Trophoblast cell (in vitro differentiated cells and primary cell): ENCODE results near the gene AGER. TPM values are rescaled to one million over a fixed set of nuclear protein-coding genes. Genes with fewer than 3 reads are reported as not detected.

Experiments
- DNase-seq, 2 donors: peaks; one replicate each; pipeline ENCODE4 v3.0.0-alpha.2; 2016
- H2AFZ ChIP-seq: 2 replicates; pipeline ENCODE4 v1.6.1; 2013; ENCODE audit warnings: low read length, moderate library complexity, mild to moderate bottlenecking; ENCODE audit not compliant: insufficient read depth, poor library complexity
- H2AK5ac ChIP-seq: 2 replicates; pipeline ENCODE4 v1.6.1; 2013; ENCODE audit warnings: mild to moderate bottlenecking, low read length
- H2BK120ac ChIP-seq: 2 replicates; pipeline ENCODE4 v1.6.1; 2013; ENCODE audit warnings: low read length, mild to moderate bottlenecking, moderate library complexity; ENCODE audit not compliant: insufficient read depth, poor library complexity
- H2BK12ac ChIP-seq: 2 replicates; pipeline ENCODE4 v1.6.1; 2013; ENCODE audit warnings: mild to moderate bottlenecking, low read length, moderate library complexity
- H2BK5ac ChIP-seq: 2 replicates; pipeline ENCODE4 v1.6.1; 2013; ENCODE audit warnings: low read length, low read depth, moderate library complexity, mild to moderate bottlenecking; ENCODE audit not compliant: poor library complexity
- H3K14ac ChIP-seq: 2 replicates; pipeline ENCODE4 v1.6.1; 2013; ENCODE audit warnings: mild to moderate bottlenecking, low read length
- H3K18ac ChIP-seq: 2 replicates; pipeline ENCODE4 v1.6.1; 2013; ENCODE audit warnings: mild to moderate bottlenecking, low read length
- H3K23ac ChIP-seq: 2 replicates; pipeline ENCODE4 v1.6.1; 2013; ENCODE audit warnings: low read length
- H3K27ac ChIP-seq: 2 replicates; pipeline ENCODE4 v1.5.1; 2013; ENCODE audit warnings: low read depth, mild to moderate bottlenecking, inconsistent platforms, low read length, moderate library complexity
- H3K27me3 ChIP-seq: 2 replicates; pipeline ENCODE4 v1.6.1; 2013; ENCODE audit warnings: inconsistent platforms, mild to moderate bottlenecking, low read length, moderate library complexity; ENCODE audit not compliant: insufficient read depth
- H3K36me3 ChIP-seq, 2 experiments: 1 replicate in 1 of 2; 2 replicates in 1 of 2; pipeline ENCODE4 v1.6.1; 2013; ENCODE audit warnings: low read length in 2 of 2, mild to moderate bottlenecking in 2 of 2, moderate library complexity in 1 of 2; ENCODE audit not compliant: insufficient read depth in 2 of 2, control insufficient read depth in 1 of 2
- H3K4ac ChIP-seq: 2 replicates; pipeline ENCODE4 v1.6.1; 2013; ENCODE audit warnings: low read depth, mild to moderate bottlenecking, low read length, moderate library complexity
- H3K4me1 ChIP-seq, 2 experiments: 1 replicate in 1 of 2; 2 replicates in 1 of 2; pipeline ENCODE4 v1.6.1; 2013; ENCODE audit warnings: low read length in 2 of 2, mild to moderate bottlenecking in 2 of 2, moderate library complexity in 1 of 2; ENCODE audit not compliant: insufficient read depth in 2 of 2, control insufficient read depth in 1 of 2
- H3K4me2 ChIP-seq: 2 replicates; pipeline ENCODE4 v1.6.1; 2013; ENCODE audit warnings: inconsistent platforms, mild to moderate bottlenecking, low read length, moderate library complexity
- H3K4me3 ChIP-seq: 2 replicates; pipeline ENCODE4 v1.5.1; 2013; ENCODE audit warnings: mild to moderate bottlenecking, low read depth, low read length, inconsistent platforms
- H3K79me1 ChIP-seq: one replicate; pipeline ENCODE4 v1.6.1; 2013; ENCODE audit warnings: low read length
- H3K79me2 ChIP-seq: 2 replicates; pipeline ENCODE4 v1.6.1; 2013; ENCODE audit warnings: low read length, mild to moderate bottlenecking; ENCODE audit not compliant: control insufficient read depth, insufficient read depth, poor library complexity
- H3K9ac ChIP-seq: 2 replicates; pipeline ENCODE4 v1.6.1; 2013; ENCODE audit warnings: mild to moderate bottlenecking, low read length
- H3K9me3 ChIP-seq: 2 replicates; pipeline ENCODE4 v1.6.1; 2013; ENCODE audit warnings: low read depth, mild to moderate bottlenecking, control low read depth, inconsistent platforms, low read length; ENCODE audit not compliant: insufficient read depth
- H4K12ac ChIP-seq: 2 replicates; pipeline ENCODE4 v1.6.1; 2013; ENCODE audit warnings: low read depth, mild to moderate bottlenecking, low read length, moderate library complexity
- H4K8ac ChIP-seq: 2 replicates; pipeline ENCODE4 v1.6.1; 2013; ENCODE audit warnings: low read depth, mild to moderate bottlenecking, low read length, moderate library complexity
- H4K91ac ChIP-seq: one replicate; pipeline ENCODE4 v1.6.1; 2013; ENCODE audit warnings: low read depth, mild to moderate bottlenecking, low read length, moderate library complexity
- WGBS: extraction: QIAGEN DNeasy Blood & Tissue Kit; methylation state at CpG from one replicate; pipeline ENCODE4 v1.1.7; 2013; ENCODE audit warnings: missing lambda C conversion rate; ENCODE audit not compliant: insufficient read length, insufficient coverage; ENCODE audit errors: extremely low coverage; 5-methylcytosine and 5-hydroxymethylcytosine counted together
- polyA plus RNA-seq: library from polyadenylated mRNA; stranded (reverse); fragments of 200-250 nt; gene quantifications from 2 replicates; pipeline ENCODE4 v1.2.3, GENCODE V29; 2013

AGER gene
- 7.3 and 8.1 TPM in 2 replicates for polyA plus RNA-seq

DNA sequence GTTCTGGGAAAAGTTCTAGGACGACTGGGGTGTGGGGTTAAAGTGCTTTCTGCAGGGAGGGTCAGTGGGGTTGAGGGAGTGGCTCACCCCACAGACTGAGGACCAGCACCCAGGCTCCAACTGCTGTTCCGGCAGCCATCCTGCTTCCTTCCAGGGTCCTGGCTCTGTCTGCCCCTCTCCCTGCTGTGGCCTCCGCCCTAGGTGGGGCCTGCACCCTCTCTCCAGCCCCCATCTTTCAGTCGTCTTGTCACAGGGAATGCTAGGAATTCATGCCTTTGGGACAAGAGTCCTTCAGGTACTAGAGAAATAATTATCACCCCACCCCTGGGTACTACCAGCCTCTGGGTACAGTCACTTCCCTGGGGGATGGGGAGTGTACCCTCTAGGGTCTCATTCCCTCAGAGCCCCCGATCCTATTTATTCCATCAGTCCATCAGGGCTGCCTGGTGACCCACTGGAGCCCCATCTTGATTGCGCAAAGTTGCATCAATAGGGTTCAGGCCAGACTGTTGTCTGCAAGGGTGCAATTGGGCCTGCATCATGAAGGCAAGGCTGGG, at the start of gene AGER:
AGER (minus strand) TSS at position 170 of the 557 bp plus-strand sequence; CDS start at position 139, 31 bp downstream.
- Histone ChIP-seq H4K91ac (no peak within 1 kb of the TSS), H3K36me3 (peaks cover 48 to 56% of the 10 kb centered on the region in 2 experiments), H3K14ac (no peak within 1 kb of the TSS), H3K23ac (no peak within 1 kb of the TSS), H4K8ac (no peak within 1 kb of the TSS), H3K4me2 (no peak within 1 kb of the TSS), H3K79me1 (peaks cover 2% of the 10 kb centered on the region), H2BK12ac (no peak within 1 kb of the TSS), H2AK5ac (no peak within 1 kb of the TSS), H2BK120ac (no peak within 1 kb of the TSS), H3K4me3 (no peak within 1 kb of the TSS), H3K27ac (no peak within 1 kb of the TSS), H3K79me2 (peaks cover 4% of the 10 kb centered on the region), H4K12ac (no peak within 1 kb of the TSS), H3K9me3 (no peaks in the 10 kb centered on the region), H2AFZ (no peak within 1 kb of the TSS), H3K9ac (no peak within 1 kb of the TSS), H2BK5ac (no peak within 1 kb of the TSS), H3K4ac (no peak within 1 kb of the TSS), H3K4me1 (peaks cover 2 to 11% of the 10 kb centered on the region in 2 experiments), H3K27me3 (no peaks in the 10 kb centered on the region), H3K18ac (no peak within 1 kb of the TSS)
- DNase-seq: no peak
- WGBS: no CpG with 5 or more reads among the region's 6 CpGs

DNA sequence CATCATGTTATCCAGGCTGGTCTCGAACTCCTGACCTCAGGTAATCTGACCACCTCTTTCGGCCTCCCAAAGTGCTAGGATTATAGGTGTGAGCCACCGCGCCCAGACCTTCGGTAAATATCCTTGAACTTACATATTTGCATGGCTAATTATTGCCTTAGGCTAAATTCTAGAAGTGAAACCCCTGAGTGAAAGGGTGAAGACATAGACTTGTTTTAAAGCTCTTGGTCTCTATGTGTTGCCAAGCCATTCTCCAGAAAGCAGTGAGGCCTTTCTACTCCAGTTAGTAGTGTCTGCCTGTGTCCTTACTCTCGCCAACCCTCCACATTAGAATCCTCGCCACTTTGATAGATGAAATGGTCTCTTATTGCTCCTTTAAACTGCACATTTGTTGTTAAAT, 42.4 kb upstream of the AGER start:
- no peak overlapping the region for H2BK12ac ChIP-seq
- no peak overlapping the region for H3K4ac ChIP-seq
- H2AK5ac ChIP-seq: no peak overlapping the region
- no peak overlapping the region for H3K14ac ChIP-seq
- H3K4me1 ChIP-seq: no peaks in the 10 kb centered on the region
- H3K27me3 ChIP-seq: no peaks in the 10 kb centered on the region
- no peak overlapping the region for H3K4me2 ChIP-seq
- no peak overlapping the region for H2AFZ ChIP-seq
- no peak overlapping the region for H3K23ac ChIP-seq
- DNase-seq: no peak
- H2BK120ac ChIP-seq: no peak overlapping the region
- no peaks in the 10 kb centered on the region for H3K79me1 ChIP-seq
- H3K4me3 ChIP-seq: no peak overlapping the region
- no peaks in the 10 kb centered on the region for H3K36me3 ChIP-seq
- H3K27ac ChIP-seq: no peak overlapping the region
- no peak overlapping the region for H4K91ac ChIP-seq
- no peaks in the 10 kb centered on the region for H3K79me2 ChIP-seq
- H2BK5ac ChIP-seq: no peak overlapping the region
- H3K9ac ChIP-seq: no peak overlapping the region
- no CpG with 5 or more reads among the region's 7 CpGs for WGBS
- H3K9me3 ChIP-seq: peaks cover 2% of the 10 kb centered on the region
- H4K8ac ChIP-seq: no peak overlapping the region
- H3K18ac ChIP-seq: no peak overlapping the region
- no peak overlapping the region for H4K12ac ChIP-seq

DNA sequence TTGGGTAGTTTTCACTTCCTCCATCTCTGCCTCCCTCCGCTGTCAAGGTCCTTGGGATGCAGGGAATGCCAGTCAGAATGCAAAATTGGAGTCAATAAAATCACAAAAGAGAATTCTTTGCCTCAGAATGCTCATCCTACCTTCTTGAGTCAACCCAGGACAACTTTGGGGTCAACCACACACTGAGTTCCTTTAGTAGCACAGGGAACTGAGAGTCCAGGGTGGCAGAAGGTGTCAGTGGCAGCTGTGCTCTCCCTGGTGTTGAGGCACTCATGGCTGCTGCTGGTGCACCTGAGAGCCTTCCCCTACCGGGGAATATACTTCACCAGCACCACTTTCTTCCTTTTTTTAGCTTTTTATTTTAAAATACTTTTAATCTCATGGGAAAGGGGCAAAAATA, 40.6 kb upstream of the AGER start:
- H3K9me3 ChIP-seq: peaks cover 2% of the 10 kb centered on the region
- no peak overlapping the region for H4K12ac ChIP-seq
- H3K4me1 ChIP-seq: no peaks in the 10 kb centered on the region
- no peak overlapping the region for H3K18ac ChIP-seq
- H3K27ac ChIP-seq: no peak overlapping the region
- H3K79me1 ChIP-seq: no peaks in the 10 kb centered on the region
- no peak overlapping the region for H2AK5ac ChIP-seq
- H3K4me3 ChIP-seq: no peak overlapping the region
- H4K8ac ChIP-seq: no peak overlapping the region
- H2BK5ac ChIP-seq: no peak overlapping the region
- H3K27me3 ChIP-seq: no peaks in the 10 kb centered on the region
- no peak overlapping the region for H3K23ac ChIP-seq
- no peaks in the 10 kb centered on the region for H3K79me2 ChIP-seq
- H2BK120ac ChIP-seq: no peak overlapping the region
- no peak for DNase-seq
- no peak overlapping the region for H3K14ac ChIP-seq
- no peak overlapping the region for H3K4ac ChIP-seq
- H3K36me3 ChIP-seq: no peaks in the 10 kb centered on the region
- no peak overlapping the region for H4K91ac ChIP-seq
- H2BK12ac ChIP-seq: no peak overlapping the region
- H3K4me2 ChIP-seq: no peak overlapping the region
- H3K9ac ChIP-seq: no peak overlapping the region
- H2AFZ ChIP-seq: no peak overlapping the region
- WGBS: no CpG with 5 or more reads among the region's 2 CpGs

DNA sequence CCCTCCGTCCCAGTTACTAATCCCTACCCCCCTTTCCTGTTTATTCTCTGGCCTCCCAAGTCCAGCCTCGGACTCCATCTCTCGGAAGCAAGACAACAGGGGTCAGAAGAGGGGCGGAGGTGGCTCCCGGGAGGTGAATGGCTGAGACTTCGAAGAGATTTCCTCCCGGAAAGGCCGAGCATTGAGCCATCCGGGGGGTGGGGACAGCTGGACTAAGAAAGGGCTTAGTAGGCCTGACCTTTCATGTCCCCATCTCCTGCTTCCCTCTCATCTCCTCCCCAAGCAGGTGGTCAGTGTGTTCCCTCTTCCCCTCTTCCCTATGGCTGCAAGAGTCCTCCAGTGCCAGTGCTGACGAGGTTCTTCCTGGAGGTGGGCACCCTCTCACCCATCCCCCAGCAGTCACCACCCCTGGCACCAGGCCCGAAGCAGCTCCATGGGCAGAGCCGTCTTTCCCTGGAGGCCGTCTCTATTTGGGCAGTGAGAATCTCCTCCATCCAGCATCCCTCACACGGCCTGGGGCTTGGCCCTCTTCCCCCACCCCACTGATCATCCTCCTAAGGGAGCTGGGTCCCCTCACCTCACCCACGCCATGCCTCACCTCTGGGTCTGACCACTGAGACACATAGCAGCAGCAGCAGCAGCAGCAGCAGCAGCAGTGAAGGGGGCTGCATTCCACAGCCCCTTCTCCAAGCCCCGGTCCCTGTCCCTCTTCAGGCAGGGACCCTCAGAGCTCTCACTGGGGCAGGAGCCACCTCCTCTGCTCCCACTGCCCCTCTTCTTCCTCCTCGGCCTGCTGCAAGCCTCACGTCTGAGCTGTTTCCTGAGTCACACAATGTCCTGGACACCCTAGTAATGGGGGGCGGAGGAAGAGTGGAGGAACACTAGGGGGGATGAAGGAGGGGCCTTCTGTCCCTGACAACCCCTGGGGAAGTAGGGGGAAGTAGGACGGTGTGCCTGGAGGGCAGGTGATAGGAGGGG, 39.5 kb upstream of the AGER start, which contains the start of gene NOTCH4:
NOTCH4 (minus strand) TSS at position 810 of the 978 bp plus-strand sequence; CDS start at position 671, 139 bp downstream.
- no peak within 1 kb of the TSS for H3K18ac ChIP-seq
- H3K79me2 ChIP-seq: no peaks in the 10 kb centered on the region
- no peaks in the 10 kb centered on the region for H3K27me3 ChIP-seq
- H2BK12ac ChIP-seq: no peak within 1 kb of the TSS
- H4K8ac ChIP-seq: no peak within 1 kb of the TSS
- H3K14ac ChIP-seq: no peak within 1 kb of the TSS
- H3K23ac ChIP-seq: no peak within 1 kb of the TSS
- no peak within 1 kb of the TSS for H4K12ac ChIP-seq
- H2BK120ac ChIP-seq: no peak within 1 kb of the TSS
- no CpG with 5 or more reads among the region's 20 CpGs for WGBS
- DNase-seq: no peak
- H3K4me3 ChIP-seq: no peak within 1 kb of the TSS
- no peak within 1 kb of the TSS for H3K9ac ChIP-seq
- H4K91ac ChIP-seq: no peak within 1 kb of the TSS
- no peak within 1 kb of the TSS for H3K27ac ChIP-seq
- no peaks in the 10 kb centered on the region for H3K4me1 ChIP-seq
- H2AFZ ChIP-seq: no peak within 1 kb of the TSS
- no peaks in the 10 kb centered on the region for H3K79me1 ChIP-seq
- H3K36me3 ChIP-seq: no peaks in the 10 kb centered on the region
- H2BK5ac ChIP-seq: no peak within 1 kb of the TSS
- H3K4ac ChIP-seq: no peak within 1 kb of the TSS
- H2AK5ac ChIP-seq: no peak within 1 kb of the TSS
- no peak within 1 kb of the TSS for H3K4me2 ChIP-seq
- H3K9me3 ChIP-seq: peaks cover 2% of the 10 kb centered on the region
